GM19324 (cell line): ENCODE data around the gene PELI1.
A peak's percentile ranks its signal among the peaks of the same experiment; 100 is the strongest.

Experiments used
- ATAC-seq: cut with Tn5 transposase; IDR thresholded peaks from one replicate; pipeline ENCODE4 v1.9.1; 2021; ENCODE audit warnings: mild to moderate bottlenecking, moderate library complexity; ENCODE audit not compliant: unreplicated experiment, low FRiP score

The PELI1 gene, protein sequence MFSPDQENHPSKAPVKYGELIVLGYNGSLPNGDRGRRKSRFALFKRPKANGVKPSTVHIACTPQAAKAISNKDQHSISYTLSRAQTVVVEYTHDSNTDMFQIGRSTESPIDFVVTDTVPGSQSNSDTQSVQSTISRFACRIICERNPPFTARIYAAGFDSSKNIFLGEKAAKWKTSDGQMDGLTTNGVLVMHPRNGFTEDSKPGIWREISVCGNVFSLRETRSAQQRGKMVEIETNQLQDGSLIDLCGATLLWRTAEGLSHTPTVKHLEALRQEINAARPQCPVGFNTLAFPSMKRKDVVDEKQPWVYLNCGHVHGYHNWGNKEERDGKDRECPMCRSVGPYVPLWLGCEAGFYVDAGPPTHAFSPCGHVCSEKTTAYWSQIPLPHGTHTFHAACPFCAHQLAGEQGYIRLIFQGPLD

DNA sequence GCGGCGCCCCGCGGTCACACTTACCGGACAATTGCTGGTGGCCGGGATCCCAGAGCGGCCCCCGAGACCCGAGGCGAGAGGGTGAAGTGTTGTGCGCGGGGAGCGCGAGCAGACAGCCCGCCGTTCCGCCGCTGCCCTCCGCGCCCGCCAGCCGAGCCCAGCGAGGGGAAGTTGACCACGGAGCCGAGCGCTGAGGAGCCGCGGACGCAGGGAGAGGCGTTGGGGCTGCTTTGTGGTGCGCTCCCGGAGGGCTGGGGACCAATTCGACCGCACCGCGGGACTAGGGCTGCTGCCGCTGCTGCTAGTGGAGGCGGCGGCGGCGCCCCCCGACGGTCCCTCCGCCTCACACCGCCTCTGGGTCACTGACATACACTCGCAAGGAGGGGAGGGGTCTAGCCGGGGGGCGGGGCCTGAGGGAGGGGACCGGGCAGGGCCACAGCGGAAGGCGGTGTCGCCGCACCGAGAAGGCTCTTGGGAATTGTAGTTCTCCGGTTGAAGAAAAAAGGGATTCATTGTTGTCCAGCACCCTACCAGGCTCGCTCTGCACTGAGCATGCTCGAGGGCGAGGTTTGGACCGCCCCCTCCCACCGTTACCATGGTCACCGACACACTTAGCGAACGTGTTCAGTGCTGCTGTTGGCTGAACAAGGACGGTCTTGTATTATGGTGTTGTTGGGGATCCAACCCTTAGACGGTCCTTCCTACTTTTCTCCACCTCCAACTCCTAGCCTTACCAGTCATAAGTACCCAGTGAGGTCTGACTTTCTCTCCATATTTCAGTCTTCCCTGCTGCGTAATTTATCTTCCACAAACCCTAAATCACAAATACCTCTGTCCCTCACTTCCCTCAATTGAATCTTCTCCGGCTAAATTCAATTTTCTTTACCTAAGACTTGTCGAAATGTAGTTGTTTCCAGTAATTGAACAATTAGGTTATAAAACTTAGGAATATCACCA, at the start of gene PELI1:
PELI1 (minus strand) TSS at position 364 of the 957 bp plus-strand sequence. CDS start 36,110 bp downstream, outside the sequence.
- peak; percentile 82 for ATAC-seq

DNA sequence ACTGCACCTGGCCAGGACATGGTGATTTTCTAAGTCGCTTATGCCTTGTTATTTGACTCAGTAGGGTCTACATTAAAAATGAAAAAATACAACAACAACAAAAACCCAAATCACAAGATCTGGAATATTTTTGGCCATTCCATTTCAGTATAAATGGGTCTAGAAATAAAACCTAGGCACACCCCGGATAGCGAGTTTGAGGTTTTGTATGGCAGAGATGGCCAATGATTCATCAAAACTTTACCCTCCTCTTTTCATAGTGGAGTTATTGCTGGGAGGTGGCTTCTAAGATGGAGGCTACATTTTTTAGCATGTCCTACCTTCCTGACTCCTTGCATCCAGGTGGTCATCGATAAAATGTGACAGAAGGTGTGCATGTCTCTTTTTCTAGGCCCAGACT, 49.3 kb upstream of the PELI1 start:
- no peak for ATAC-seq

DNA sequence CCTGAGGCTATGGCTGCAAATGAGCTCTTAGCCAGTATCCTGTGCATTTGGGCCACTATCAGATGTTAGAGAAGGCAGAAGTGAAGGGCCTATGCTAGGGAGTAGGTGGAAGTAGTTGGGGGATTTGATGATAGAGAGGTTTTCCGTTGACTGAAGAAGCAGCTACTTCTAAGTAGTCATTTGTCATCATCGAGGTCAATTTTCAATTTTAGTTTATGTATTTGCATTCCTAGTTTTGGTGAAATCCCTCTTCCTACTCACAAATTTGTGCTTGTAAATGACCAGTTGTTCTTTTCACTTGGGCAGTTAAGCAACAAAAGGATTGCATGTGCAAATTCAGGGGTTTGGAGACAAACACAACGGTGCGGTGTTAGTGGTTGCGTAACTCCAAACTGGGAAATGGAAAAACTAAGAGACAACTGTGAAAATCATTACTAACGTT, 48.5 kb upstream of the PELI1 start:
- no peak for ATAC-seq

DNA sequence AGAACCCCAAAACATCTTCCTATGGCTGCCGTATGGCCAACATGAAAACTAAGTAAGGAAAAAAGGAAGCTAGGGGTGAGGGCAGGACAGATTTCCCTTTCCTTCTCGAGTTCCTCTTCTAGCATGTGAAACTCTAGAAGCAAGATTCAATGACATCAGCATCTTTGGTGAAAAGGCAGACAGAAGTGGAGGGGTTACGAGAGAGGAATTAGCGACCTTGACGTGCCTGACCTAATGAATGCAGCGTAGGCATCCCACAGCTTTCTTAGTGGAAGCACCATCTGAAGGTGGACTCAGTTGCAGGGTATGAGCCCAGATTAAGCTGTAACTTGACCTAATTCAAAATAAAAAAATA, 47.9 kb upstream of the PELI1 start:
- ATAC-seq: no peak

DNA sequence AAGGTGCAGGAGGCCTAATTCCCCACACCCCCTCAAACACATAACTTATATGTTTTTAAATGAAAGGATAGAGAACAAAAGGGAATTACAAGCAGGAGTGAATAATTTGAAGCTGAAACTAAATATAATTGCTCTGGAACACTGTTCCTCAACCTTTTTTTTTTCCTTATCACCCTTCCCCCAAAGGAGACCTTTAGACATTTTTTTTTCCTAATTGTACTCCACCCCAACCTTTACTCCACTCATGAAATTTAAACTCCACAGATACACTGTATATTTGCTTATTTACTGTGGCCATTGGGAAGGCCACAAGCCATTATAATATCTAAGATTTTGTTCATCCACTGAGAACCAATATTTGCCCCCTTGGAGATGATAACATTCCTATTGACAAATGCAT, 45.4 kb upstream of the PELI1 start:
- ATAC-seq: no peak

DNA sequence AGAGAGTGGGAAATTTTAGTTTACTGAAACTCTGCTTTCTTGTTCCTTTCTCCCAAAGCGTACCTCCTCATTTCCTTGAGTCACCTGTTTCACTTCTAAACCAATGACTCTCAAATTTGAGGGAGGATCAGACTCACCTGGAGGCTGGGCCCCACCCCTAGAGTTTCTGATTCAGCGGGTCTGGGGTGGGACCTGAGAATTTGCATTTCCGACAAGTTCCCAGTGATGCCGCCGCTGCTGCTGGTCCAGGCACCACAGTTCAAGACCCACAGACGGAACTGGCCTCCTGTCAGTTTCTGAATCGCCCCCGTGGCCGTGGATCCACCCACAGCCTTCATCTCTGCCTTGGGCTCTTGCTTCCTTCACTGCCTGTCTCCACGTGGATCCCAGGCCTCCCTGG, 44.9 kb upstream of the PELI1 start:
- ATAC-seq: no peak

DNA sequence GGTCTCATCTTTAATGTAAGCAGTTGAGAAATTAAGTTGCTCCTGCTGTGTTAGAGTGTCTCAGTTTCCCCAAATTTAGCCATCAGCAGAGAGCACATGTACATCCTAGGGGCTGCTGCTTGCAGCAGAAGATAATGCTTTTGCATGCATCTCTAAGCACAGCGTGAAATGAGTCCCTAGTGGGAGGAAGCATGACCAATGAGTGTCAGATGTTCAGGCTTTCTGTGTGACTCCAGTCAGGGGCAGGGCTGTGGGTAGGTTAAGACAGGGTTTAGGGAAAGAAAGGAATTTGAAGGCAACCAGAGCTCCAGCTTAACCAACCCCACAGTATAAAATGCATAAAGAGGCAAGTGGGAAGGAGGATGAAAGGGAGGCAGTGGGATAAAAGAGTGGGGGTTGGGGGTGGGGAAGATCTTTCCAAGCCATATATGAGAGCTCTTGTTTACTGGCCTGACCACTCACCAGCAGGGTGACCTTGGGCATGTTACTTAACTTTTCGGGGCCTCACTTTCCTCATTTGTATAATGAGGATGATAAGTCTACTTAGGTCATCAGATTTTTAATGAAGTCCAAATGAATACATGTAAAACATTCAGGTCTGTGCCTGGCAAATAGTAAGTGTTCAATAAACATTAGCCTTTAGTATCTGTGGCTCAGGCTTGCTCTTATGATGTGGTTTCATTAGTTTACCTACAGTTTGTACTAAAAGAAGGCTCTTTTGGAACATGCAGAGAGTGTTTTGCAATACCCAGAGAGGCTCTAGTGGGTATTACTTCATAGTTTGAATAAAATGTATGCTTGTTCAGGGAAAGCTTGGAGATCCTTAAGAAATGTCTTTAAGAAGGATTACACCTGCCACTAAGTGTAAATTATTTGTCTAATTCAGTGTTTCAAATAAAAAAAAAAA, 42.7 kb upstream of the PELI1 start:
- no peak for ATAC-seq

DNA sequence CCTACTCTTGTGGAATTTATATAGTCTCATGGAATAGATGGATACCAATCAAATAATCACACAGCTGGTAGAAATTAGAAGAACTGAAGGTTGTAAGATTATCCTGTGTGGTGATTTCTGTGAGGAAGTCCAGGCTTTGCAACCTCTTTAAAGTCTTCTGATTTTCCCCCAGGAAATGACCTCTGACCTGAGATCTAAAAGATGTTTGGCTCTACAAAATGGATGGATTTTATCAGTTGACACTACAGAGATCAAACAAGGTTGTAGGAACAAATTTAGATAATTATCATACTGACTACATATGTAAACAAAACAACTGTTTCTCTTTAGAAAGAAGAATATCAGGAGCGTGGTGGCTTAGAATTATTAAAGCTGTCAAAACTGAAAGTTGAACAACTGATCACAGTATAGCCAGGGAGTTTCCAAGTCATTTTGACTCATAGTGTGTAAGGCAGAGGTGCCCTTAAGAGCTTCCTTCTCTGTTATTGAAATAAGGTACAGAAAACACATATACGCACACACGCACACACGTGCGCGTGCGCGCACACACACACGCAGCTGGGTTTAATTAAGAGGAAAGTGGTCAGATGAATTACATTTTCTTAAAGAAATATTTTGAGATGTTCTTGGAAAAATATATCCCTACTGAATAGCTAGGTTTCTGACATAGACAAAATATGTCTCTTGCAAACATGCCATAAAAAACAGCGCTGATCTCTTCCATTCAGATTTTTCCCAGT, 35.5 kb upstream of the PELI1 start:
- ATAC-seq: peak; percentile 68

DNA sequence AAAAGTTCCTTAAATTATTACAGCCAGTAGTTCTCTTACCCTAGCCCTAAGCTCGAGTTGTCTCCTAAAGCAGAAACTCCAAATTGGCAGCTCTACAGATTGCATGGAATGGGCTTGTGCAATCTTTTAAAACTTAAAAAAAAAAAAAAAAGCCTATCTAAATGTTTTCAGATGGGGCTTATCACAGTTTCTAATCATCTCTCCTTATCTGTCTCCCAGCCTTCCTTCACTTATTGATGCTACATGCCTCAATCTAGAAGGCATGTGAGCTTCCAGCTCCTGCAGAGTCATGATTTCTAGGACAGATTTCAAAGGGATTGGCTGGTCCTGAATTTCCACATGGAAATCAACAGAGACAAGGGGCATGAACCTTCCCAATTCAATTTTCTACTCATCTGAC, 33.1 kb upstream of the PELI1 start:
- ATAC-seq: no peak

DNA sequence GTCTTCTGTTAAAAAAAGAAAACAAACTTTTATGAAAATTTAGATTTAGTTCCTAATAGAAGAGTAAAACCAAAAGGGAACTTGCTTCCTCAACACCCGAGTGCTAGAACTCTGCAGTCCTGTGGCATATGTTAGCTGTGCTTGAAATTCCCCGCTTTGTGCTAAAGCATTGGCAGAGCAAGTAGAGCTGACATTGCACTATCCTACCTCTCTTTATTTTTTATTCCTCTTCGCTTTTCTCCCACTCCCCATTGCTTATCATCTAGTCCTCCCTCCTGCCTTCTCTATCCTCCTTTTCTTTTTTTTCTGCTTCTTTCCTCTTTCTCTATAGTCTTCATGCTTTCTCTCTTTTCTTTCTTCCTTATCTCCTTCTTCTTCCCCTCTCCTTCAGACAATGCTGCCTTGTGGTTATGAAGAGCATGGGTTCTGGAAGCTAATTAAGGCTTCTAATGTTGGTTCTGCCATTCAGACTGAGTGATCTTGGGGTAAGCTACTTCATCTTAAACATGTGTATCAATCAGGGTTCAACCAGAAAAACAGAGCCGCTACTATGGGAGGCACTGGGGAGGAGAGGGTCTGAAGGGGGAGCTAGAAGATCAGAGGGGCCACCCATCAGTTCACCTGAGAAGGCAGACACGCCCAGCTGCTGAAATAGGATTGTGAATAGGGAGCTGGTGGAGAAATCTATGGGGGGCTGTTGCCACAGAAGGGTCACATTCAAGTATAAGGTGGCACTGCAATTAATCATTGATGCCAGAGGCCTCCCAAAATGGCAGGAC, 31.4 kb upstream of the PELI1 start:
- ATAC-seq: no peak

DNA sequence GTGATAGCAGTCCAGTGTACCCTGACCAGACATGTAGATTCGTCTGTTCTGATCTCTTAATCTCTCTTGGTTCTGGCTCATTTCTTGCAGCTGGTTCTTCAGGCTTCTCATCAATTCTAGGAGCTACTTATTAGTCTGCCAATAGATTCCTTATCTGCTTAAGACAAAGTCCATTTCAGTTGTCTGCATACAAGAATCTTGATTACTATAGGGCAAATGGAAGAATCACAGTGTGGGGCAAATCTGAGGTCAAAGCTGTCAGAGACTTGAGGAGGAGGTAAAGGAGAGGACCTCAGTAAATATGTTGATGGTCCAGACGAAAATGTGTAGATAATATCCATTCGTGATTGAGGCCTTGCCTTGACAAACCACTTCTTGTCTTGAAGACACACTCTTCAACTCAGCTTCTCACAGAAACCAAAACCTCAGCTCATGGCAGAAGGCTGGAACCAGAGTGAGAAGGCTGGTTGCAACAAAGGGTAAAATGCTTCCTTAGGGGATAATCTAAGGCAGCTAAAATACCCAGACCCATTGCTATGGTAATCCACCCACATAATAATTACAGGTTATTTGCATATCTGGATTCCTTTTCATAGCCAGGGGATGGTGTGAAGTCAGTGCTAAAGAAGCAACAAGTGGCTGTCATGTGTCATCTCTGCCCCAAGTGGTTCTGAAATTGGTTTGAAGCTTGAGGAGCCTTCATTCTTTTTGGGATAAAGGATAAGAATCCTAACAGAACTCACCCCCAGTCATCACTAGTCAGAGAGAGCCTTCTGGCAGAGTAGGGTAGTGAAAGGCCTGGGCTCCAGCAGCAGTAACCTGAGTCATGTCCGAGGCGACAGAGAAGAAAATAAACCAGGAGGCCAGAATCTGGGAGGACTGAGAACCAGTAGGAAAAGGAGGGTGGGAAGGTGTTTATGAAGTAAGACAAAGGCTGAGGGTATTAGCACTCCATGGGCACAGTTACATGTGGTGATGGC, 29.2 kb upstream of the PELI1 start:
- no peak for ATAC-seq

DNA sequence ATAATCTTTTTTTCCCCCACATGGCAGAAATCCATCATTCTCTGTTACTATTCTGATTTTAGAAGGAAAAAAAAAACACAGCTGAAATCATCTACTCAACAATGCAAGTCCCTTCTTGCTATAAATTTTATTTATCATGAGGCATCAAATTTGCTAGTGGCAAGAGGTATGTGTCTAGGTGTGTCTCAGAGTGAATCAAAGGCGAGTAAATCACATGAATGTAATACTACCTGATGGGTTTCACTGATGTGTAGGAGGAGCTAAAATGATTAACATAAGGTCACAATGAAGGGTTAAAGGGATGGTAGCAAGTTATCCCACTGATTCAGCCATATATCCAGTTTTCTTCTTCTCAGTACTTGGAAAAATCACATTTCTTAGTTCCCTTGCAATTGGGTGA, 24.5 kb upstream of the PELI1 start:
- no peak for ATAC-seq

DNA sequence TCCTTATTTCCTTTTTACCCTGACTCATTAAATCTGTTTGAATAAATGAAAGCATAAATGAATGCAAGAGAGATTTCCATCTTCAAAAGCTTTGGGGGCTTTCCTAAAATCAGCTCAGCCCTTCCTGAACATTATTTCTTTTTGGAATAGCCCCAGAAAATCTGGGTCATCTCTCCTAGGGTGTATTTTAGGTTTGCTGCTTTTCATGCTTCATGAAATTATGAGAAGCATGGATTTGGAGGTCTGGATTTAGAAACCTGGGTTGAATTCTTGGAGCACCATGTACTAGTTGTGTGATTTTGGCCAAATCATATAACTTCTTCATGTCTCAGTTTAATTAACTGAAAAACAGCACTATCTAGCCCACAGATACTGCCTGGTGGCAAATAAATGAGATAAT, 24.0 kb upstream of the PELI1 start:
- no peak for ATAC-seq

DNA sequence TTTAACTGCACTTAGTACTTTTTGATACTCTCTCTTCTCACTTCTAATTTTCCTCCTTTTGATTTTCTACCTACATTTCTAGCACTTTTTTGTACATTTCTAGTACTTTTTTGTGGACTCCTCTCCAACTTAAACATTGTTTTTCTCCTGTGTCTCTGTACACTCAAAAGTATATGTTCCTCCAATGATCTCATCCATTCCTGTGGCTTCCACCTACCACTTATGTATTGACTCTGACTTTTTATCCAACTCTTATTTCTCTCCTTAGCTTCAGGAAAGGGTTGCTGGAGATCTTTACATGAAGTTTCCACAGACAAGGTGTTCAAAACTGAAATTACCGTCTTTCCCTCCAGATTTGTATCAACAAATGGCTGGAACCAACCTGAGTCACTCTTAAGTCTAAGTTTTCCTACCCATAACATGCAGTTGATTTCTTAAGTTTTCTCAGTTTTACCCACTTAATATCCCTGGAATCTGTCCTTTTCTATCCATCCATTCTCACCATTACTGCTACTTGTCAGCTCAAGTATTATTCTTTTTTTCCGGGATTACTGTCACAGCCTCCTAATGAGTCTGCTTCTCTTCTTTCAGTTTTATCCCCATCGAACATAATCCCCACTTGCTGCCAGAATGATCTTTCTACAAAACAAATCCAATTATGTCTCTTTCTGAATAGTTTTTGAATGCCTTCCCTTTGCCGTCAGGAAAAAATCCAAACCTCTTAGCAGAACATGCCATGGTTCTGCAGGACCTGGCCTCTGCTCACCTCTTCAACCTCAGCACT, 22.6 kb upstream of the PELI1 start:
- ATAC-seq: no peak

DNA sequence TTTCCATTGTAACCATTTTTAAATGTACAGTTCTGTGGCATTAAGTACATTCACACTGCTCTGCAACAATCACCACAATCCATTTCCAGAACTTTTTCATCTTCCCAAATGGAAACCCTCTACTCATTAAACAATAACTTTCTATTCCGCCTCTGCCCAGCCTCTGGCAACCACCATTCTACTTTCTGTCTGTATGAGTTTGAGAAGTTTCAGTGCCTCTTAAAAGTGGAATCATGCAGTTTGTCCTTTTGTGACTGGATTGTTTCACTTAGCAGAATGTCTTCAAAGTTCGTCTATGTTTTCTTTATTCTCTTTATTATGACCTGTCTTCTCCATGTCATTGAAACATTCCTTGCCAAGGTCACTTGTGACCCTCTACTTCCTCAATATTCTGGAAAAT, 22.0 kb upstream of the PELI1 start:
- no peak for ATAC-seq

DNA sequence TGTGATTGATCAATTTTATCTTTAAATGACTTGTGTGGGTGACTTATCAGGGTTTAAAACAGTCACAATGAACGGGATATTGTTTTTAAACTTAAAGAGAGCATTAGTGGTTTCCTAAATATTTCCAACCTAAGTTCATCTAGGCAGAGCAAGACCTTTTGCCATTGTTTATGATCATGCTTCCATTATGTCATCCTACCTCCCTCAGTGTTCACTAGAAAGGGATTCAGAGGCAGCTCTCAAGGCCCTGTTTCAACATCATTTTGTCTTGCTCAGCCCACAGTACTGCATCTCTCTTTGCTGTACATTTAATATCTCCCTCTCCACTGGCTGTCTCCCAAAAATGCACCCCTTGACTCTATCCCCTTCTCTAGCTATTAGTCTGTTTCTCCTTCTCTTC, 21.5 kb upstream of the PELI1 start:
- ATAC-seq: no peak

DNA sequence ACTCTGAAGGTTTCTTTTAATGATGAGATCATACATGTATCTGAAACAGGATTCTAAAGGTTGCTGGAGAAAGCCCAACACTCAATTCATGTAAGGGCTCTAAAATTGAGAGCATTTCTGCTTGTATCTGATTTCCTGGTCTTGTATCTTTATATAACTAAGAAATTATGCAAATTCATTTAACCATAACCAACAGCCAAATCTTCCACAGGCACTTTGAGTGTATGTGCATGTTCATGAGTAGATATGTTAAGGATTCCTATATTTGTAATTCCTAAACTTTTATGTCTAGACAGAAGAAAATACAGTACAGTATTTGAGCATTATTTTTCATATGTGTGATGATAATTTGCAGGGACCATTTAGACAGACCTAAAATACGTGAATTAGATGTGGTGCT, 20.4 kb upstream of the PELI1 start:
- ATAC-seq: no peak
